Erythroblast (primary cell): ENCODE measurements around the gene PEX11G.

Experiments
- GATA1 ChIP-seq: IDR thresholded peaks from 2 replicates; pipeline ENCODE4 v1.6.1; 2011; ENCODE audit warnings: low read depth, mild to moderate bottlenecking, control low read depth, low read length, moderate library complexity
- POLR2A ChIP-seq: IDR thresholded peaks from 2 replicates; pipeline ENCODE4 v1.6.1; 2011; ENCODE audit warnings: mild to moderate bottlenecking, low read length

DNA sequence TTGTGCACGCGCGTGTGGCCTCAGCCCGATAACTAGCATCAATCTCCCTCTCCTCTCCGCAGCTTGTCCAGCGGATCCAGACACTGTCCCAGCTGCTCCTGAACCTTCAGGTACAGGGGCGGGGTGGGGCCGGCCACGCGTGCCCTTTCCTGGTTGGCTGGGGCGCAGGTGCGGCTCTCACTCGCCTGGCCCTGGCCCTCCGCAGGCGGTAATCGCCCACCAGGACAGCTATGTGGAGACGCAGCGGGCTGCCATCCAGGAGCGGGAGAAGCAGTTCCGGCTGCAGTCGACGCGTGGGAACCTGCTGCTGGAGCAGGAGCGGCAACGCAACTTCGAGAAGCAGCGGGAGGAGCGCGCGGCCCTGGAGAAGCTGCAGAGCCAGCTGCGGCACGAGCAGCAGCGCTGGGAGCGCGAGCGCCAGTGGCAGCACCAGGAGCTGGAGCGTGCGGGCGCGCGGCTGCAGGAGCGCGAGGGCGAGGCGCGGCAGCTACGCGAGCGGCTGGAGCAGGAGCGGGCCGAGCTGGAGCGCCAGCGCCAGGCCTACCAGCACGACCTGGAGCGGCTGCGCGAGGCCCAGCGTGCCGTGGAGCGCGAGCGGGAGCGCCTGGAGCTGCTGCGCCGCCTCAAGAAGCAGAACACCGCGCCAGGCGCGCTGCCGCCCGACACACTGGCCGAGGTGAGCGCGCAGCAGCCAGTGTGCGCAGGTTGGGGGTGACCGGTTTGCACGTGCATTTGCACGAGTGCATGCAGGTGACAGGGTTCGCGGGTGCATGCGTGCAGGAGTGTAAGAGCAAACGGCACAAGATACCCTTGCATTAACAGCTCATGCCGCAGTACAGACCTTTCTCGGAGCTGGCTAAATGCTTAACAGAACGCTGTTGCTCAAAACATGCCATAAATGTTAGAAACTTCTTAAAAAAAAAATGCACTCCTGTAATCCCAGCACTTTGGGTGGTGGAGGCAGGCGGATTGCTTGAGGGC is 21.5 kb downstream of the PEX11G start:
- TF ChIP-seq POLR2A (no peak), GATA1 (no peak)
